Measurements from ENCODE around the gene SLC25A30.
"Not testable (repeated sequence)": the region's sequence is repeated elsewhere in the genome, so short reads cannot be mapped to it uniquely, and the experiment has no call there.

Gene SLC25A30

GRCh38 chr13:45364876-45365557 lies 53.2 kb downstream of the SLC25A30 start:
- DNase-seq = no peak

- no peak for DNase-seq
Measured at GRCh38 chr13:45362939-45363338, 55.2 kb downstream of the SLC25A30 start.

- no peak for DNase-seq
Measured at GRCh38 chr13:45361596-45362206, 56.5 kb downstream of the SLC25A30 start.

- no peak for DNase-seq
Measured at GRCh38 chr13:45356966-45357672, 61.1 kb downstream of the SLC25A30 start.

- no peak for DNase-seq
Measured at GRCh38 chr13:45353895-45354294, 64.3 kb downstream of the SLC25A30 start.

- DNase-seq = no peak
Measured at GRCh38 chr13:45352031-45352430, 66.1 kb downstream of the SLC25A30 start.

- no peak for DNase-seq
Measured at GRCh38 chr13:45350152-45350551, 68.0 kb downstream of the SLC25A30 start.

- DNase-seq = no peak
Measured at GRCh38 chr13:45349438-45349837, 68.7 kb downstream of the SLC25A30 start.

GRCh38 chr13:45344064-45344463 lies 74.1 kb downstream of the SLC25A30 start:
- DNase-seq = not testable (repeated sequence)
